Activated CD8-positive, alpha-beta memory T cell treated with anti-CD3 and anti-CD28 coated beads for 1 hour (primary cell): ENCODE data around the gene SEC22C.

ENCODE experiments used
- DNase-seq, 2 donors: peaks; one replicate each; pipeline ENCODE4 v3.0.0-alpha.2; 2020; ENCODE audit warnings: low read depth in 1 of 2; ENCODE audit errors: extremely low read depth in 1 of 2

The SEC22C gene

DNA sequence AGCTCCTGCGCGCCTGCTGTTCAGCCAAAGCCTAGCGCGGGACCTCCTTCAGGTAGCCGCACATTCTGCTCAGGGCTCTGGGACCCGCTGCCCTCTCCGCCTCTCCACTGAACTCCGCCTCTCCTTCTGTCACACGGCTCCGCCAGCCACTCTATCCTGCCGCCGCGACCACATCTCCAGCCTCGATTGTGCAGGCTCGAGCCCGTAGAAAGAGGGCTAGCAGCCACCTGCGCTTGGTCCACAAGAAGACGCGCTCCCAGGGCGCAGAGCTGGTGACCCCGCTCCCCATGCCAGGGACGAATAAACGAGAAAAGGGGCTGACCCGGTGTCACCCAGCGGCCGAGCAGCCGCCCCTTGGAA lies 80.5 kb downstream of the SEC22C start:
- DNase-seq = no peak

DNA sequence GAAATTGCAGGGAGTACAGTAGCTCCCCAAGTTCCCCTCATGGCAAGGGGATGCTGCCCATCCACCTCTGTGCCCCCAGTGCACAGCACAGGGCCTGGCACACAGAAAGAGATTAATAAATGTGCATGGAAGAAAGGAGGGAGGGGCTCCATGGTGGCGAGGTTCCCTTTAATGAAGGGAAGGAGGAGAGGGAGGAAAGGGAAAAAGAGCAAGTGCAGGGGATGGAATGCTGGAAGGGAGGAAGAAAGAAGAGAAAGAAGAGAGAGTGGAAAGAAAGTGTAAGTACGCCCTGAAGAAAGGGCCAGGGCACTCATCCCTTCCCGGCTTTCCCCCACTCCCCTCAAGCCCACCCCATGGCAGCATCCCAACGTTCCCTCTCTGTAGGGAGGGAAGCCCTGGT lies 80.9 kb downstream of the SEC22C start:
- DNase-seq = no peak

DNA sequence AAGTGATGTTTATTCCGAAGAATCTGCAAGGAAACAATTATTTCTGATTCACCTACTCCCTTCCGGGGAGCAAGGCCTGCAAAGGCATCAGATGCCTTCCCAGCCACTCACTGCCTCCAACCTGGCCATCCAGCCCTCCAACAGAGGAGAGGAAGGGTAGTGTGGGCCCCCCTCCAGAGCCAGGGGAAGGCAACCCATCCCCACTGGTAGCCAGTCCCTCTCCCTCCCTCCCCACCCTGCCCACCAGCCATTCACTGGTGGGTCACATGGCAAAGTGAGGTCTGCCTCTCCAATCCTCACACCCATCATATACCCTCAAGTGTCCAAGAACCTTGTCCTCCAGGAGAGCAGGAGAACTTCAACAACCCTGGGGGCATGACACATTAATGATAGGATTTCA lies 81.7 kb downstream of the SEC22C start:
- DNase-seq = no peak

DNA sequence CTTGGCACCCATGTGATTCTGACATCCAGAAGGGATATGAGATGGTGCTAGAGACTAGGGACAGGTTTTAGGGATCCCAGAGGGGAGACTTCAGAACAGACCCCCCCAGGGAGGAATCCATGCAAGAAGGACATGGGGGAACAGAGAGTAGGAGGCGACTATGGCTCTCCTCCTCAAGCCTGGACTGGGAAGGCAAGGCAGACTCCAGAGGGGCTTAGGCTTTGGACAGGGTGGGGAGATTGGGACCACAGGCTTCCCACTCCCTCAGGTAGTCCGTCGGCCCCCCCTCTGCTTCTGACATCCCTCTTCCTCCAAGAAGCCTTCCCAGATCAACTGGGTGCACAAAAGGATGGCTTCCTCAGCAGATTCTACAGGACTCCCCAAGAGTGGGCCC lies 82.3 kb downstream of the SEC22C start:
- no peak for DNase-seq

DNA sequence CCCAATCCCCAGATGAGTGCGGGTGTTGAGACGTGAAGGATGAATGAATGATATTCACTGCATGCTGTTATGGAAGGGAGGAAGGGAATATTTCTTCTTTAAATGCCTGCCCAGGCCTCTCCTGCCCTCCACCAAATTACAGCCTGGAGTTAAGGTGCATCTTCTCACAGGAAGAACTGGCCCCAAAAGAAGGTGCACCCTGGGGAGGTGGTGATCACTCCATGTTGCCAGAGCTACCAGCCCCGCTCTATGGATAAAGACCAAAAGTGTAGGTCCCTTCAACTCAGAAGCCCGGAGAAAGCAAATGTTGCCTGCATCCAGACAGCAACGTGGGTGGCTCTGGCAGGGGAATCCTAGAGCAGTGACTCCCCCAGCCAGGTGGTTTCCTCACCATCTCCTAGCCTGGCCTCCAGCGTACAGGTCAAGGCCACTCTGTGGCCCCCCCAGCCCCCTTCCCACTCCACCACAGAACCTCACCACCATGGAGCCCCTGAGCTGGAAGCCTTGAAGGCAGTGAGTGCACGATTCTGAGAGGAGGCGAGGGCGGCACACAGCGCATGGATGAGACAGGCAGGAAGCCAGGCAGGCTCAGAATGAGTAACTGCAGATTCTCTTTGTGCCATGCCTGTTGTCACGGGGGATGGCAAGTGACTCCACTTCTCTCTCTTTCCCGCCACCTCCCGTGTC lies 82.8 kb downstream of the SEC22C start:
- DNase-seq = no peak

DNA sequence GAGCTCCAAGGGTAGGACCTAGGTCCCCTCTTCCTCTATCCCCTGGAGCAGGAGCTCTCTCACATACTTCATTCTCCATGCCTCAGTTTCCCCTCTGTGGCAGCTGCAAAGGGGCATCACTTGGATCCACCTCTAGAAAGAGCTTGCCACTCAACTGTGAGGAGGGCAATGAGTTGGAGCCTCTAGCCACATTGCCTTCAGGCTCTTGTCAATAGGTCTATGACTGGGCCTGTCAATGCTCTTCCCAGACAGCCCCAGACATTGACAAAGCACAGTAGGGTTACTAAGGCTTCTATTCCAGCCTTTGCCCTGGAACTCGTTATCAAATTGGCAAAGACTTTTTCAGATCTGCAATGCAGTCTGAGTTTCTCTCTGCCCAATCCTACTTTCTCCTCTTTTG lies 83.7 kb downstream of the SEC22C start:
- no peak for DNase-seq
